Right forelimb (tissue), 1 donor: Measurements from ENCODE around the gene CSF1R.
"Not testable (repeated sequence)": the region's sequence is repeated elsewhere in the genome, so short reads cannot be mapped to it uniquely, and the experiment has no call there.

Experiments used
- DNase-seq: peaks from one replicate; pipeline ENCODE4 v3.0.0-alpha.2; 2018

CSF1R gene

DNA sequence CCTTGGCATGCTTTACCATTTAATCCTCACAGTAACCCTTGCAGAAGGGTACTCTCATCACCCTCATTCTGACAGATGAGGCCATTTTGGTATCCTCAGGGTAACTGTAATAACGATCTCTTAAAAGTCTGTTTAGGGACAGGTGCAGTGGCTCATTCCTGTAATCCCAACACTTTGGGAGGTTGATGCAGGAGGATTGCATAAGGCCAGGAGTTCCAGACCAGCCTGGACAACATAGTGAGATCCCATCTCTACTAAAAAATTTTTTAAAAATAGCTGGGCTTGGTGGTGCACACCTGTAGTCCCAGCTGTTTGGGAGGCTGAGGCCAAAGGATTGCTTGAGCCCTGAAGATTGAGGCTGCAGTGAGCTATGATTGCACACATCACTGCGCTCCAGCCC is 31.8 kb downstream of the CSF1R start:
- no peak for DNase-seq

DNA sequence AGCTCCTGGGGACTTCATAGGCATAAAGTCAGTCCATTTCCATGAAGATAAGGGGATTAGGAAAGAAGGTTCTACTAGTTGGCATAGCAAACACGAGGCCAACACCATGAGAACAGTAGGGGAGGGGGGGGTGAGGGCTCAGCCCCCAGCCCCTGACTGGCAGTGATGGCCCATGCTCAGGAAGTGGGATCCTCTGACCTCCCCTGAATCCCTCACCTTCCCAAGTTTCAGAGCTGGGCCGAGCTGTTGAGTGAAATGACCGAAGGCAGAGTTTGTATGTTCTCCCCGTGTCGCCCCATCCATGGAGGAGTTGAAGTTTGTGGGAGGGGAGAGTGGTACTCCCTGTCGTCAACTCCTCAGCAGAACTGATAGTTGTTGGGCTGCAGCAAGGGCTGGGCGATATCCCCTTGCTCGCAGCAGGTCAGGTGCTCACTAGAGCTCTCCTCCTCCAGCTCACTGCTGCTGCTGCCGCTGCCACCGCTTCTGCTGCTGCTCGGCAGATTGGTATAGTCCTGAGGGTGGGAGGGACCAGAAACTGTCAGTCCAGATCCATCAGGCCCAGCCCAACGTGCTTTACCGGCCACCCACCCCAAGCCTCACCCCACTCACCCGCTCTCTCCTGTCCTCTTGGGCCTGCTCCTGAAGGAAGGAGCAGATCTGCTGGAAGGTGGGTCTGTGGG is 32.5 kb downstream of the CSF1R start:
- no peak for DNase-seq

DNA sequence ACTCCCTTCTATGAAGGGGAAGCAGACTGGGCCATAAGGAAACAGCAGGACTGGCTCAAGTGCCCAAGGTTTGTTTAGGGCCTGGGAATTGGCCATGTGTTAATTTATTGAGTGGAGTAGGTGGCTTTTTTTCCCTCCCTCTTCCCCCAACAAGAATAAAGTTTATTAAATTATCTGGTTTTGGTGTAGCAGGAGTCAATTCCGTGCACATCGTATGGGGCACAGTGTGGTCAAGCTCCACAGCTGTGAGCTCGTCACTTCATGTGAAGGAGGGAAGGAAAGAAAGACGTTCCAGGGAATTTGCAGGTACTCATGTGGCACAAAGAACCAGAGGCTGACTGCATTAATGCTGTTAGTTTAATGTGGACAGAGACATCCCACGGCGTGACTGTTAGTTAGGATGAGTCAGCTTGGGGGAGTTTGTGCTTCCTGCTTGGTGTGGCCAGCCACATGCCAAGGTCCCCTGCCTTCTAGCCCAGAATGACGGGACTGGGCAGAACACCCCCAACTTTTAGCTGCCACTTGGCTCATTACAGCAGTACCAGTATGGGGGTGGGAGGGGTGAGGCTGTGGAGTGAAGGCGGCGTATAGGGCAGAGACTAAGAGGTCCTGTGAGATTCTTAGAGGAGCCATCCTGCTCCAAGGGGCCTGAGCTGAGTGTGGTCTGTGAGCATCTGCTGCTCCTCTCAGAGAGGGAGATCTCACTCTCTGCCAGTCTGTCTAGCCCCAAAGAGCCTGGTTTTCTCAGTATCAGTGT is 33.2 kb downstream of the CSF1R start:
- DNase-seq, result no peak

DNA sequence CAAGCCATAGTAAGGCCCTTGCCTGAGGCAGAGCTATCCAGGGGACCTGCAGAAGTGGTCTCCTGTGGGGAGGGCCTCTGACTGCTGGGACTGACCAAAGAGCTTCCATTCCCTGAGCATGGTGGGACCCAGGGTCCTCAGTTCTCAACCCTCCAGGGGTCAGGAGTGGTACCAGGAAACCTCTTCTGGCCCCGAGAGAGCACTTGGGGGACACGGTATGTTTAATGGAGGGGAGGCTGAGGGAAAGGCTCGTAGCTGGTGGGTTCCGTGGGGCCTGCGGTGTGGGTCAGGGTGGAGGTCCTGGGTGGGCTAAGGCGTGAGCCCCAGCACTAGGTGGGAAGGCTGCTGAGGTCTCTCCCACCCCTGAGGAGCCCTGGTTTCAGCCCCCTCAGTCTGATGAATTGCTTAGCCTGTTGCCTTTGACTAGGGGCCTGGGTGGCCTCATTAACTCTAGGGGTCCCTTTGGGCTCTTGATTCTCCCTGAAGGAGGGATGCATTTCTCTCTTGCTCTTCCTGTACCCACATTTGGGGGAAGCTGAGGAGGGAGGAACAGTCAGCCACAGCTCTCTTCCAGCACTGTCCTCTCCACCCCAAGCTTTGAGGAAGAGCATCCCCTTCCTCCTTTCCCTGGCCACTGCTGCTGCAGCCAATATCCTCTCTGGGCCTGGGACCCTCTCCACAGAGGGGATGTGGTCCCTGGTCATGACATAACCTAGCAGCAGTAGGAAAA is 34.0 kb downstream of the CSF1R start:
- DNase-seq, result no peak

DNA sequence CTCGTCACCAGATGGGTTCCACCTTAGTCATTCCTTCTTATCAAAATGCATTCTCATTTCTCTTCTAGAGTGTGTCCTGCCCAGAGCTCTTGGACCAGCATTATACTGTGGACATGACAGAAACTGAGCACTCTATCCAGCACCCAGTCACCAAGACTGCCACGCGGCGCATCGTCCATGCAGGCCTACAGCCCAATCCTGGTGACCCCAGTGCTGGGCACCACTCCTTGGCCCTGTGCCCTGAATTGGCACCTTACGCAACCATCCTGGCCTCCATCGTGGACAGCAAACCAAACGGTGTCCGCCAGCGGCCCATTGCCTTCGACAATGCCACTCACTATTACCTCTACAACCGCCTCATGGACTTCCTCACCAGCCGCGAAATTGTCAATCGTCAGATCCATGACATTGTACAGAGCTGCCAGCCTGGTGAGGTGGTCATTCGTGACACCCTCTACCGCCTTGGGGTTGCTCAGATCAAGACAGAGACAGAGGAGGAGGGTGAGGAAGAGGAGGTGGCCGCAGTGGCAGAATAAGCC is 34.6 kb downstream of the CSF1R start:
- DNase-seq, result no peak

DNA sequence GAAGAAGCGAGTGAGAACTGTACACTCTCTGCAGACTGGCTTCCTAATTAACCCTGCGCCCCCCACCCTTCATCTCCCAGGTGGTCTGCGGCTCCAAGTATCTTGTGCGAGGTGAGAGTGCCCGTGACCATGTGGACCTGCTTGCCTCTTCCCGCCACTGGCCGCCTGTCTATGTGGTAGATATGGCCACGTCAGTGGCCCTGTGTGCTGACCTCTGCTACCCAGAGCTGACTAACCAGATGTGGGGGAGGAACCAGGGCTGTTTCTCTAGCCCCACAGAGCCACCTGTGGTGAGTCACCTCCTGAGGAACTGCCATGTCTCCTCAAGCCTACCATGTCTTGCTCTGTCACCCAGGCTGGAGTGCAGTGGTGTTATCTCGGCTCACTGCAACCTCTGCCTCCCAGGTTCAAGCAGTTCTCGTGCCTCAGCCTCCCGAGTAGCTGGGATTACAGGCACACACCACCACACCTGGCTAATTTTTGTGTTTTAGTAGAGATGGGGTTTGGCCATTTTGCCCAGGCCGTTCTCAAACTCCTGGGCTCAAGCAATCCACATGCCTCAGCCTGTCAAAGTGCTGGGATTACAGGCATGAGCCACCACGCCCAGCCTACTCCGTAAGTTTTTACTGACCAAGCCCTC is 36.1 kb downstream of the CSF1R start:
- DNase-seq, result not testable (repeated sequence)

DNA sequence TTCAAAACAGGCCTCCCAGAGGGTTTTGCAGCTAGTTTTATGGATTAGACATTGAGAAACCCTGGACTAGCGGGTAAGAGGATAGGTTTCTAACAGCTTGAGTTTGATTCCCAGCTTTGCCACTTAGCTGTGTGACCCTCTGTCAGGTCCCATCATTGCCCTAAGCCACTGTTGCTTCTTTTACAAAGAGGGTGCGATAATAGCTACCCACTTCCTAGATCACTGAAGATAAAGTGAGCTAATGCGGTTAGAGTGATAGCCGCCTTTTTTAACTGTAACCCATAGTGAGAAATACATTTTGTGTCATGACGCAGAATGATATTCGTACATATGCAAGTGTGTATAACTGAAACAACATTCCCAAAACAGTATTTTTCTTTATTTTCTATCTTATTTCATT is 40.3 kb downstream of the CSF1R start:
- DNase-seq, result no peak

DNA sequence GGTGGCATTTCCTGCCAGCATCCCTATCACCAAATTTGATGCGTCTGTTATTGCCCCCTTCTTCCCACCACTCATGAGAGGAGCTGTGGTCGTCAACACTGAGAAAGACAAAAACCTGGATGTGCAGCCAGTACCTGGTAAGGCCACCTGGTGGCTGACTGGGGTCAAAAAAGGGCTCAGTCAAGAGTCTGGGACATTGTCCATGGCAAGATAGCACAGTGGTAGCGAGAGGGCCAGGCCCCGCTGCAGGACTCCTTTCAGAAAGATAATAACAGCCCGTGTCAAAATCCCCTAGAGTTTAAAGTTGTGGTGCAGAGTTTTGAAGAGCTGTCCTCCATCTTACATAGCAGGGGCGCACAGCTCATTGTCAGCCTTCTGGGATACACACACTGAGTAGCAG is 40.8 kb downstream of the CSF1R start:
- no peak for DNase-seq

DNA sequence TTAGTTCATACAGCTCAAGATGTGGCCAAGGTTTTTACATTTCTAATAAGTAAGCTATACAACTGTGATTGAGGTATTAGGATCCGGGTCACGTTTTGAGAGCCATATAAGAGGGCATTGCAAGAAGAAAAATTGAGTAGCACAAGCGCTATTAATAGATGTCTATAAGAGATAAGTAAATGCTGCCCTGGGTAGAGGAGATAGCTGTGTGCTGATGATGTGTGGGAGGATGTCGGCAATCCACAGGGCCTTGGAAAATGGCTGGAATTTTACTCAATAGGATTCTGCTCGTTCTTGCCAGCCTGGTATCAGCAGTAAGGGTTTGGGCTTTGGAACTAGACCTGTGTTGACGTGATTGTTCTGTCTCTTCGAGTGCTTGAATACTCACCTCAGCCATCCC is 41.6 kb downstream of the CSF1R start:
- DNase-seq, result no peak

DNA sequence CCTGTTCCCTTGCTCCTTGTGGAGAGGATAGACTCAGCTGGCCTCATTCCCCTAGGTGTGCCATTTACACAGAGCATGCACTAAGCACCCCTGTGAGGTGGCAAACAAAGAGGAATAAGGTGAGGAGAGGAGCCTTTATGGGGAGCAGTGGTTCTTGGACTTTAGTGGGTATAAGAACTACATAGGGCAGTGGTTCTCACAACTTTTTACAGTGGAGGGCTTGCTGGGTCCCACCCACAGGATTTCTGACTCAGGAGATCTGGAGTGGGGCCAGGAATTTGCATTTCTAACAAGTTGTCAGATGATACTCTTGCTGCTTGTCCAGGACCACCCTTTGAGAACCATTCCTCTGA is 42.0 kb downstream of the CSF1R start:
- no peak for DNase-seq

DNA sequence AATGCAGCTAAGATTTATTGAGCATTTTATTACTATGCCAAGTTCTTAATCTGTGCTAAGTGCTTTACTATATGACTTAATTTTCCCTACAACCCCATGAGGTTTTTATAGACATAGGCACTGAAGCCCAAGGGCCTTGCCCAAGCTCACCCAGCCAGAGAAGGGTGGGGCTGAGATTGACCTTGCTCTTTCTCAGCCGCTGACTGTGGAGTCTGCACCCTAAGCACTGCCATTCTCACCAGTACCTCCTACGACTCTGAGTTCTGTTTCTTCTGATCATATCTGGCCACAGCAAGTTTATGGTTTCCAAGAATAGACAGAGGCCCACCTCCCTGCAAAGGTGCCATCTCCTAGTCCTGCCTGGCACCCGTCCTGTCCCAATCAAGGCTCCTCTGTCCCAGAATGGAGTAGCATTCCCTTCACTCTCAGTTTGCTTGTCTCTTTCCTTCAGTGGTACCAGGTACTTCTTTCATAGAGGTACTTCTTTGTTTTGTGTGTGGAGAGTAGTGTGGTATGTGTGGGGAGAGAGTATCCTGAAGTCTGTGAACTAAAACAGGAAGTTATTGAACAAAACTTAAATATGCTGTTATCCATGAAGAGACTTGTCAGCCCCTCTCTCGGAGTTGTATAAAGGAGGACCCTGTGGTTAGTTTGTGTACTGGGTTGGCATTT is 42.6 kb downstream of the CSF1R start:
- no peak for DNase-seq

DNA sequence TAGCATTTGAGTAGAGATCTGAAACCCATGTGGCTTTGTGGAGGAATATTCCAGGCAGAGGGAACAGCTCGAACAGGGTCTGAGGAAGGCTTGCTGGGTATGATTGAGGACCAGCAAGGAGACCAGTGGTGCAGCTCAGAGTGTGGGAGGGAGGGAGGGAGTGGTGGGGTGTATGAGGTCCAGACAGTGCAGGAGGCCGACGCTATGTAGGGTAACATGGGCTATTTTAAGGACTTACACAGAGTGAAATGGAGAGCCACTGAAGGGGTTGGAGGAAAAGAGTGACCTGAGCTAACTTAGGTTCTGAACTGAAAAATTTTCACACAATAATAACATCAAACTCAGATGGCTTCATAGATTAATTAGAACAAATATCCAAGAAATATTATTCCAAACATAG is 43.9 kb downstream of the CSF1R start:
- DNase-seq, result no peak

DNA sequence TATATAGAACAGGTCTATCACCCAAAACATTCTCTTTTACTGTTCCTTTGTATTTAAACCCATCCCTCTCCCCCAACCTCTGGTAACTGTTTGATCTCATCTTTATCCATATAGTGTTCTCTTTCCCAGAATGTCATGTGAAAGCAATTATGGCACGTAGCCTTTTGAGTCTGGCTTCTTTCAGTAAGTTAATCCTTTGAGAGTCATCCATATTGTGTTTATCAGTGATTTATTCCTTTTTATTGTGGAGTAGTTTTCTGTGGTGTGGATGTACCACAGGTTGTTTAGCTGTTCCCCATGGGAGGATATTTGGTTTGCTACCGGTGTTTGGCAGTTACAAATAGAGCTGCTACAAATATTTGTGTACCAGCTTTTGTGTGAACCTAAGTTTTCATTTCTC is 47.8 kb downstream of the CSF1R start:
- no peak for DNase-seq

DNA sequence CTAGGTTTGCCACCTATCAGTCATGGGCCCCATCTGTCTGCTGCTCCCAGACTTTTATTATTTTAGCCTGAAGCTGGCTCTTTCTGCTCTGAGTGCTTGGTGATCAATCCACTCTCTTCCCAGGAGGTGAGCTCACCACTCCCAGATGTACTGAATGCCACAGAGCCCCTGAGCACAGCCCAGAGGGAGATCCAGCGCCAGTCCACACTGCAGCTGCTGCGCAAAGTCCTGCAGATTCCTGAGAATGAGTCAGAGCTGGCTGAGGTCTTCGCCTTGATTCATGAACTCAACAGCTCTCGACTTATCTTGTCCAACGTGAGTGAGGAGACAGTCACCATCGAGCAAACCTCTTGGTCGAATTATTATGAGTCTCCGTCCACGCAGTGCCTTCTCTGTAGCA is 49.8 kb downstream of the CSF1R start:
- DNase-seq, result no peak

DNA sequence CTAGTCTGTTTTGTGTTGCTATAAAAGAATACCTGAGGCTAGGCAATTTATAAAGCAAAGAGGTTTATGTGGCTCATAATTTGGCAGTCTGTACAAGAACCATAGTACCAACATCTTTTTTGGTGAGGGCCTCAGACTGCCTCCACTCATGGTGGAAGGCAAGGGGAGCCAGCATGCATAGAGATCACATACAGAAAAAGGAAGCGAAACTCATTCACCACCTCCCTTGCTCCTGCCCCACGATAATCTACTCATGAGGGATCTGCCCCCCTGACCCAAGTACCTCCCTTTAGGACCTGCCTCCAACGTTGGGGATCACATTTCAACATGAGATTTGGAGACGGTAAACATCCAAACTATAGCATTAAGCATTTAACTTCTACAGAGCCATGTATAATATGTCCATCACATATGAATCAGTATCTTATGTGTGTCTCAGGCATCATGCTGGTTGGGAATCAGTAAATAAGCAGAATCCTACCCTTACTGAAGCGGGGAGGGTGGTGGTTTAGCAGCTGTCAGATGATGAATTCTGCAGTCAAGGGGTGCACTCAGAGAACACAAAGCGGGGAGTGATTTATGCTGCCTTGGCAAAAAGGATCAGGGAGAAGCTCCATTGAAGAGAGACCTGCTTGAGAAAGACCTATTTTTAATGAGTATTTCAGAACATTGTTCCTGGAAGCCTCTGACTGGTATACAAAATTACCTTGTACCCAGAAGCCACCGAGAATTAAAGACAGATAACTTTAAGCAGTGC is 51.0 kb downstream of the CSF1R start:
- DNase-seq, result no peak

DNA sequence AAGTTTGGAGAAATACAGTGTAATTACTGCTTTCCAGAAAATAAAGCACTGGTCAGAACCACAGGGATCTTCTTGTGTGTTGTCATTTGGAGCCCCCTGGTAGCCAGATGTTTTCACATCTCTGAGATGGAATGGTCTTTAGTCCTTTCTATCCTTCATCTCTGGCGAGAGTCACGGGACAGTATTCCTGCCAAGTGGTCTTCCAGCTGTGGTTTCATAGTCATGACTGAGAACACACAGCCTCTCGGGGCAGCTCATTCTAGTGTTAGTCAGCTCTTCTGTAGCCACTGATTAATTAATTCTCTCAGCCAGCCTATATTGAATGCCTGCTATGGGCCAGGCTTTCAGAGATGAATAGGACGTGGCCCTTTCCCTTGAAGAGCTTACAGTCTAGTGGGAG is 51.7 kb downstream of the CSF1R start:
- no peak for DNase-seq

DNA sequence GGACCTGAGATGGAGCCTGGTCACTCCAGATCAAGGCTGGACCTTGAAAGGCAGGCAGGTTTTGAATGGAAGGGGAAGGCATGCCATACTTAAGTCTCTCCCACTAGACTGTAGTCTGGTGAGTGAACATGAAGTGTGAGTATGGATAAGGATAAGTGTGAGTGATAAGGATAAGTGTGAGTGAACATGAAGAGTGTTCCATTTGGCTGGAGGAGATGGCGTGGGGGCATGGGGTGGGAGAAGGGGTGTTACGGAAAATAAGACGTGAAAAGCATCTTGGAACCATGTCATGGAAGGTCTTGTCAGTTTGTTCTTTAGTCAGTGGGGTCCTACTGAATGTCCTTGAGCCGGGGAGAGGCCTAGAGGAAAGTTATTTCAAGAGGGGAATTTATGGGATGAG is 53.0 kb downstream of the CSF1R start:
- DNase-seq, result no peak

DNA sequence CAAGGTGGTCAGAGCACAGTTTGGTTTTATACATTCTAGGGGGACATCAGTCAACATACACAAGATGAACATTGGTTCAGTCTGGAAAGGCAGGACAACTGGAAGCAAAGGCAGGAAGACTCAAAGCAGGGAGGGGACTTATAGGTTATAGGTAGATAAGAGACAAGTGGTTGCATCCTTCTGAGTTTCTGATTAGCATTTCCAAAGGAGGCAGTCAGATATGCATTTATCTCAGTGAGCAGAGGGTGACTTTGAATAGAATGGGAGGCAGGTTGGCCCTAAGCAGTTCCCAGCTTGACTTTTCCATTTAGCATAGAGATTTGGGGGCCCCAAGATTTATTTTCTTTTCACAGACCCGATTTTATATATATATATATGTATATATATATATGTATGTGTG is 58.3 kb downstream of the CSF1R start:
- DNase-seq, result not testable (repeated sequence)

DNA sequence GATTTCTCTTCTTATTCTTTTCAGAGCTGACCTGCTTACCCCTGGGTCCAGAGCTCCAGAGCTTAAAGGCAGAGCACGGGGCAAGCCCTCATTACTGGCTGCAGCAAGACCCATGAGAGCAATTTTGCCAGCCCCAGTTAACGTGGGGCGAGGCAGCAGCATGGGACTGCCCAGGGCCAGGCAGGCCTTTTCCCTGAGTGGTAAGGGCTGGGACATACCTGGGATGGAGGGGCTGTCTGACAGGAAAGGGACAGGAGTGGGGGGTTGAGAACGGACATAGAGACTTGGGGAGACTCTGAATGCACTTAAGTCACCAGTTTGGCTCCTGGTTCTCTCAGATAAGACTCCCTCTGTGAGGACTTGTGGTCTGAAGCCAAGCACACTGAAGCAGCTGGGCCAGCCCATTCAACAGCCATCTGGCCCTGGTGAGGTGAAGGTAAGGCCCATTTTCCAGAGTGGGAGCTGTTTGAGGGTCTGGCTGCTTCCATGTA is 59.6 kb downstream of the CSF1R start:
- DNase-seq, result no peak

DNA sequence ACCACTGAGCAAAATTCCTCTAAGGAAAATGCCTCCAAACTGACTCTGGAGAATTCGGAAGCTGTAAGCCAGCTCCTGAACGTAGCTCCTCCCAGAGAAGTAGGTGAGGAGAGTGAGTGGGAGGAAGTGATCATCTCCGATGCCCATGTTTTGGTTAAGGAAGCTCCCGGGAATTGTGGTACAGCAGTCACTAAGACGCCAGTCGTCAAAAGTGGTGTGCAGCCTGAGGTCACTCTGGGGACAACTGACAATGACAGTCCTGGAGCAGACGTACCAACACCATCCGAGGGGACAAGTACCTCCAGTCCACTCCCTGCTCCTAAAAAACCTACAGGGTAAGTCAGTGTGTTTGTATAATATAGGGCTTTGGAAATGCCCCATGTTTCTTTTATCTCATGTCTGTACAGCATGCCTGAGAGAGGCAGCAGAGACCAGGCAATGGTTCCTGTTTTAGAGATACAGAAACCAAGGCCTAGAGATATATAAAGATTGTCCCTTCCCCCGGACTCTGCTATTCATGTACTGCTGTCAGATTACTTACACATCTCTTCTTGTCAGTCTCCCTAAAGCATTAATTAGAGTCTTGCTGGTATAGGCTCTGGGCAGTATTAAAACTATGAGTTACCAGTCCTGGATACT is 61.9 kb downstream of the CSF1R start:
- DNase-seq, result no peak

DNA sequence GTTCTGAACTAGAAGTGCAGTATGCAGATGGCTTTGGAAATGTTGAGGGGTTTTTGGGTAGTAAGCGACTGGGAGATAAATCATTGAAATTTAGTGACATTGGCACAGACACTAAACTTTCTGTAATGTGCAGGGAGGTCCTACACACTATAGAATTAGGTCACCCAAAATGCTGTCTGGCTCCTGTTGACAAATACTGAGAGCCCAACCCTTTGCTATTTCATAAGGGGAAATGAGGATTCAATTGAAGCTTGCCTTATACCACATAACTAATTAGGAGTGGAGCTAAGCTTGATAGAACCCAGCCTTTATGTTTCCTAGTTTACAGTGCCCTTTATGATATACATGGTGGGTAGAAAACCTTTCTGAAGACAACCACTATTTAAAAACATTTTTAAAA is 63.2 kb downstream of the CSF1R start:
- no peak for DNase-seq
